GM19043 (cell line): Measurements from ENCODE around the gene GP9.

ENCODE experiments used
- ATAC-seq: cut with Tn5 transposase; IDR thresholded peaks from one replicate; pipeline ENCODE4 v1.9.1; 2021; ENCODE audit warnings: low read depth; ENCODE audit not compliant: unreplicated experiment

The GP9 gene

DNA sequence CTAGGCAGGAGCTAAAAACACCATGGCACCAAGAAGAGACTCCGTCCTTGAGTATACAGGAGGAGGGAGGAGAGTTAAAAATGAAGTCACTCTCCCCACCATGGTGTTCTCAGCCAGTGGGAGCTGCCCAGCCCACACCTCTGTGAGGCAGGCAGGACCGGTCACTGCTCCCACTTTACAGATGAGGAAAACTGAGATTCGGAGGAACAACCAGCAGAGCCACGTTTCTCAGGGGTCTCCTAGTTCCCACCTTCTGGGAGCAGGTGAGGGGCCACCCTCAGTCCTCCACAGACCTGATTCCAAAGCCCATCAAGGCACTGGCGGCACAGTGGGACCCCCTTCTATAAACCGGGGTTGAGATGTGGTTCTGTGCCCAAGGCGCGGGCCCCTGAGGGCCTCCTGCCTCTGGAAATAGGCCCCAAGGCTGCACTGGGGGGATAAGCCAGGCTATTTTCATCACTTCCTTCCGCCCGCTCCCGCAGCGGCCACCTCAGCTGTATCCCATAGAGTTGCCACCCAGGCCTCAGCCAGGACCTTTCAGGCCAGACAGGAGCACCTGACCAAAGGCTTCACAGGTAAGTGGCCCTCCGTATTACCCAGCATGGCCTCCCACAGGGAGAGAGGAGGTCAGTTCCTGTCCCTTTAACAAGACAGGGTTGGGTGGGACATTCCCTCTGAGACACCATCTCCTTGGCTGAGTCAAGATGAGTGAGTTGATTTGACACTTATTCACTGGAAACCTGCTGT is at the start of gene GP9:
Gene GP9 (plus strand): TSS at position 504 of the 747 bp plus-strand sequence. CDS start 961 bp downstream, outside the sequence.
- no peak for ATAC-seq

DNA sequence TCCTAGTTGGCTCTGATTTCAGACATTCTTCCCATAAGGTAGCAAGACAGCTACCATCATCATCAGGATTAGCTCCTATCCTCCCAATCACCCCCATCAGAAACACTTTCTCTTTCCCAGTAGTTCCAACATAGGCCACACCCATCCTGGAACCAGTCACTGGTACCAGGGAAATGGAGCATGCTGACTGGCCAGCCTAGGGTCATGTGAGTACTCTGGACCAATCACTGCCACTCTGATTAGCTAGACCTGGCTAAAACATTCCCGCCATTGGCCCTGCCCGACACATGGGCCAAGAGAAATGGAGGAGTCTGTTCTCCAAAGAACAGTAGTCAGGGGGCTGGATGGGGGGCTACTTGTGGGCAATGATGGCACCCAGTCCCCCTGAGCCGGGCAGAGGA is 47.1 kb upstream of the GP9 start:
- ATAC-seq, result no peak

DNA sequence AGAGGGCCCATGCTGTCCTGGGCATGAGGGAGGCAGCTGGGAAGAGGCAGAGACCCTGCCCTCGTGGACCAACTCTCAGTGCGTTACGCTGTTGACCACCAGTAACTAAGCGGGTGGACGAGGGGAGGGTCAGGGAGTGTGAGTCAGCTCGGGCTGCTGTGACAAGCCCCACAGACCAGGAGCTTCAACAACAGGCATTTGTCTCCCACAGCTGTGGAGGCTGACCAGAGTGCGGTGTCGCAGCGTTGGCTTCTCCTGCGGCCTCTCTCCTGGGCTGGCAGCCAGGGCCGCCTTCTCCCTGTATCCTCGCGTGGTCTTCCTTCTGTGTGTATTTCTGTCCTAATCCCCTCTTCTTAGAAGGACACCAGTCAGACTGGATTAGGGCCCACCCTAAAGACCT is 46.4 kb upstream of the GP9 start:
- no peak for ATAC-seq

DNA sequence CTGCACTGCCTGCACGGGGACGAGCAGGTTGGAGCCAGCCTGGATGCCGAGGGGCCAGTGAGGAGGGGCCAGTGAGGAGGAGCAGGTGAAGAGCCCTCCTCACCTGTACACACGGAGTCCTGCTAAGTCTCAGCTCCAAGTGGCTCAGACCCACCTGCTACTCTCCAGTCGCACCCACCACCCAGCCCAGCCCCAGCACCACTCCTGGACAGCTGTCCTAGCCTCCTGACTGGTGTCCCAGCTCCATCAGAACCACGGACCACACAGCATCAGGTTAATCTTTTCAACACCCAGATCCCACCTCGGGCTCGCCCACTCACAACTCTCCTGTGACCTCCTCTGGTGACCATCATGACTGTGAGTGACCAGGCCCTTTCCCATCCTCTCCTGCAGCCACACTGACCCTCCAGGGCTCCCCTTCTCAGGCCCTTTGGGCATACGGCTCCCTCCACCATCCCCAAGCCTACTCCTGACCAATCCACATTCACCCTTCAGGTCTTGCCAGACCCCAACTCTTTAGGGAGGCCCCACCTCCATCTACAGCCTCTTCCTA is 45.7 kb upstream of the GP9 start:
- no peak for ATAC-seq

DNA sequence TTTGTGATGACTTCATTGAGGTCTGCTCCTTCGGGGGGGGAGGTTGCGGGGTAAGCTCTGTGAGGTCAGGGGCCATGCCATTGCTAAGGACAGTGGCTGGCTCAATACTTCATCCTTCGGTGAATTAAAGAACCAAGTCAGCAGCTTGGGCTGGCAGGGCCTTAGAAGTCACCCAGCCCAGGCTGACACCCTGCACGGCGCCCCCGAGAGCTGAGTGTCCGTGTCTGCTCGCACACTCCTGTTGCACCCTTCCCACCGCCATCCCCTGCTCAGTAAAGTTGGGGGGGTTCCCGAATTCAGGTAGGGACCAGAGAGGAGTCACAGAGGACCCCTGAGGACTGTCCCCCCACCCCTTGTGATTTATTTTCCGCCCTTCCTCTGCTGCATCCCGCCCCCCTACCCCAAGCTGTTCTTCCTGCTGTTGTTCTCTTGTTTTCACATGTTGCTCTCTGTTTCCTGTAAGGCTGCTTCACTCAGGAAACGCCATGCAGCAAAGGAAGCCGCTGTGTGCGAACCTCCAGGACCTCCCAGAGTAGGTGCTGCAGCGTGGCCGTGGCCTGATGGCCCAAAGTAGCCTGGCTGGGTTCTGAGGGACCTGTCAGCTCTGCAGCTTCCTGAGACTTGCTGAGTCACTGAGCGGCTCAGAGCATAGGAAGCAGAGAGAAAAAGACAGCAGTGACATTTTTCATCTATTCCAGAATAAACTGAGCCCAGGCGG is 45.0 kb upstream of the GP9 start:
- ATAC-seq, result no peak

DNA sequence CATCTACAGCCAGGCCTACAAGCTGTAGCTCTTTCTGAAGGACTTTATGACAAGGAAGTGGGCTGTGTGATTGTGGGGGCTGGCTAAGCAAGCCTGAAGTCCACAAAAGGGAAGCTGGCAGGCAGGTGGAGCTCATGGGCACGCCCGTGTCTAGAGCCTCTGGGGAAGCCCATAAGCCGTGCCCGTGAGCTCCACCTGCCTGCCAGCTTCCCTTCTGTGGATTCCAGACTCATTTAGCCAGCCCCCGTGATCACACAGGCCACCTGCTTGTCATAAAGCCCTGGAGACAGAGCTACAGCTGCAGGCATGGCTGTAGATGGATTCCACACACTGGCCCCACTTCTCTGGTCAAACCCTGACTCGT is 44.2 kb upstream of the GP9 start:
- ATAC-seq, result no peak

DNA sequence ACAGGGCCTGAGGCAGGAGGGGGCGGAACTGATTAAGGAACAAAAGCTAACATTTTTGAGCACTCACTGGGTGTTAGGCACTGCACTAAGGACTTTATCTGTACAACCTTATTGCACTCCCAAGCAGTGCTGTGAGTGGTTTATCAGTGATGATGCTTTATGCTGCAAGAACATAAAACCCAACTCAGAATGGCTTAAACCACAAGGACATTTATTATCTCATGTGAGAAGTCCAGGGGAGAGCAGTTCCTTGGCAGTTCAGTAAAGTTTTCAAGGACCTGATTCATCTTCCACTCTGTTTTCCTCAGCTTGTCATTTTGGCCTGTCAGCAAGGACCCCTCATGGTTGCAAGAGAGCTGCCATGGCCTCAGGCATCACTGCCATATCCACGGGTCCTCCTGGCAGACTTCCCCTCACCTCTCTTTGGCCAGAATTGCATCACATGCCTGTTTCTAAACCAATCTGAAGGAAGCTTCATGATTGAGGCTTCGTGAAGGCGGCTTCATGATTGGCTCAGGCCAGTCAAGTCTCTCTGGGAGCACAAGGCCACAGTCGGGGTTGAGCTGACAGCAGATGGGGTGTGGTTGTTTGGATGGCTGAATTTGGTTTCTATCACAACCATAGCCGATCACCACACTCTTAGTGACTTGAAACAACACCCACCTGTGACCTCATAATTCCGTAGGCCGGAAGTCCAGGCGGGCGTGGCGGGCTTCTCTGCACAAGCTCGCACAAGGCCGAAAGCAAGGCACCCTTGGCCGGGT is 43.7 kb upstream of the GP9 start:
- no peak for ATAC-seq

DNA sequence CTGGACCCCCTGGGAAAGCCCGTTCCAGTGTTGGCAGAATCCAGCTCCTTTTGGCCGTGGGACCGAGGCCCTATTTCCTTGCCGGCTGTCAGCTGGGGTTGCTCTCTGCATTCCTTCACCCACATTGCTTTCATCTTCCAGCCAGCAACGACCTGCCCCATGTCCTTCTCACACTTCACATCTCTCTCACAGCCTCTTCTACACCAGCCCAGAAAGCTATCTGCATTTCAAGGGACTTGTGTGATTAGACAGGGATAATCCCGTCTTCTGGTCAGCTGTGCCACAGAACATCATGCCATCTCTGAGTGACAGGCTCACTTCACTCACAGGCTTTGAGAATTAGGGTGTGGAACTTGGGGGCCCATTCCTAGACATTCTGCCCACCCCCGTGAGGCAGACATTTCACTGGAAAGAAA is 43.1 kb upstream of the GP9 start:
- ATAC-seq, result no peak

DNA sequence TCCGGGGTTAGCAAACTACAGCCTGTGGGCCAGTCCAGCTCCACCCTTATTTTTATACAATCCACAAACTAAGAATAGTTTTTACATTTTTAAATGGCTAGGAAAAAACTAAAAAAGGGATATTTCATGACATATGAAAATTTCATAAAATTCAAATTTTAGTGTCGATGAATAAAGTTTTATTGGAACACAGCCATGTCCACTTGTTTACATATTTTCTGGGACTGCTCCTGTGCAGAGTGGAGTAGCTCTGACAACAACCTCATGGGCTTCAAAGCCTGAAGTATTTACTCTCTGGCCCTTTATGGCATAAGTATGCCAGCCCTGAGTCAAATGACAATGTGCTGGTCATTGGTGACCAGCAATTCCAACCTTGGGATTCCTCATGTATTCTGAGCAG is 42.3 kb upstream of the GP9 start:
- ATAC-seq, result no peak

DNA sequence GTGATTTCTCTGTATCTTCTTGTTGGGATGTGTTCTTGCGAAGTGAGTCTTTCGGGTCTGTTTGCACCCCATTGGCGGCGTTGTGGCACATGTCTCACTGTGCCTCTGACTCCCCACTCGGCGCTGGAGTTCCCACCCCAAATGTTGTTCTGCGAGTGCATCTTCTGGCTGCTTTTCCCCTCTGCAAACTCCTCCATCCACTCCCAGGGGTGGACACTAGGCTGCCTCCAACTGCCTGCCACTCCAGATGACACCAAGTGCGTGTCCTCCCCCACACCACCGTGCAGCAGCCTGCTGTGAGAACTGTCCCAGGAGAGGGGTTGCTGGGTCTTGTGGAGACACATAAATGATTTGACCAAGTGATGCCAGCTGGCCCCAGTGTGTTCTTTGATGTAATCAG is 41.8 kb upstream of the GP9 start:
- ATAC-seq, result no peak

DNA sequence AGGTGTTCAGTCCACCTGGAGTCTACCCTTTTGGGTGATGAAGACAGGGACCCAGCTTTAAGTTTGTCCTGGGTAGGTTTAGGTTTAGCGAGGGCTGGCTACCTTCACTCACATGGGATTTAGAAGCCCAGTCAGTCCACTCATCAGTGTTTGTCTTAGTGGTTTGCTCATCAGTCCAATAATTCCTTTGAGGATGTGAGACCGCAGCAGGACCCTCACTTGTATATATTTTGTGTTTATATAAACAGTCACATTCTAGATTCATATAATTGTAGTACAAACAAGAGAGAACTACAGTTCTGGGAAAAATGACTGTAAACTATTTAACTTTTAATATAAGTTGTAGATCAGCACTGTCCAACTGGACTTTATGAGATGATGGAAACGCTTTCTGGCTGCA is 41.3 kb upstream of the GP9 start:
- no peak for ATAC-seq

DNA sequence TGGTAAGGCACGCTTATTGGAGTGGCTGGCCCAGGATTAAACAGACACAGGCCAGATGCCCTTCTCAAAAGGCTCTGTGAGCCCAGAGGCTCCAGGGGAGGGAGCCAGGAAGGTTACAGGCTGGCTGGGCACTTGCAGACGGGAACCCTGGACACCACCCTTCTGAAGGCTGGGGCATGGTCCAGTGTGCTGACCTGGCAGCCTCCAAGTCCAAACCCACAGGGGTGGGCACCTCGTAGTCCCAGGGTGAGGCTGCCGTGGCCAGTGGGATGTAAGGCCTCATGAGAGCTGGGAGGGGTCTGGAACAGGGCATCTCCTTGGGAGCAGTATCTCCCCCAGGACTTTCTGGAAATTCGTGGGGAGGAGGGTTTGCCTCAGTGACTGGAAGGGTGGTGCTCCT is 39.9 kb upstream of the GP9 start:
- ATAC-seq, result no peak

DNA sequence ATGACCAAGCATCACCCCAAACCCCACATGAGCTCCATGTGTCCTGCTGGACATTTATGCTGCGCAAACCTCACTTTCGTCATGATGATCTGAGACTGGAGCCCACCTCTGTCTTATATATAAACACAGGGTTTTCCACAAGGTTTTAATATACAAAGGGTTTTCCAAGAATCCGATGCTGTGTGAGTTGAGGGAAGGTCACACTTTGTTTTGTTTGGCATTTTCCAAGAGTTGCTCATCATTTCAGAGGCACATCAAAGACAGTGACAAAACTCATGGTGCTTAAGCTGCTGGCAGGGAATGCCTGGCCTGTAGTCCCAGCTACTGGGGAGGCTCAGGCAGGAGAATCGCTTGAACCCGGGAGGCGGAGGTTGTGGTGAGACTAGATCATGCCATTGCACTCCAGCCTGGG is 39.4 kb upstream of the GP9 start:
- no peak for ATAC-seq

DNA sequence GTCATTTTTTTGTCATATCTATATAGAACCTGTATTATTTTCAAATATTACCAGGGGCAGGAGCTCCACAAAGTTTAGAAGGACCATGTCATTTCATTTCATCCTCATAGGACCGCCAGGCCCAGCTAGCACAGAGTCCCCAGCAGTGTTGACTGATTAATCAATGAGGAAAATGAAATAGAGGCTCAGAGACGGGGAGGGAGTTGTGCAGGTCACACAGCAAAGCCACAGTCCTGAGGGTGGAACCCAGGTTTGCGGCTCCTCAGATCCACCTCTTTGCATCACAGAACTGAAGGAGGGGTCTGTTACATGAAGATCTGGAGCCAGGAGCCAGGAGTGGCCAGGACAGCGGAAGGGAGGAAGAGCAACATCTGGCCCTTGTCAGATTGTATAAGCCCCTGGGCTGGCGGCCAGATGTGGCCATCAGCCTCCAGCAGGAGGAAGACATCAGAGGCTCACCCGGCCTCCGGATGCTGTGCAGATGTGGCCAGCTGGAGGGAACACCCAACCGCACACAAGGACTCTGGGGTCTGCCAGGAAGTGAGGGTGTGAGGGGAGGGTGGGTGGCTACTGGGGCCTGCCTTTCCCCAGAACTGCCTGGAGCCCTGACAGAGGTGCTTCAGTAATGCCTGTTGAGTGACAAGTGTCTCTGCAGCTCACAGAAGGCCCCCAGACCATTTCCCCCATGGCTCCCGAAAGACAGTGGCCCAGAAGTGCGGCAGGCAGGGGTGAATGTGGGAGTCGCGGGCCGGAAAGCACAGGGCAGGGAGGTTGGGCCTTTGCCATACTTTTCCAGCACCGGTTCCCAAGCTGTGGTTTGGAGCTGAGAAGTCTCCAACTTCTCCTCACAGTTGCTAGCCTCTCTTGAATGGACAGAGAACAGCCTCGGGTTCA is 38.2 kb upstream of the GP9 start:
- ATAC-seq, result no peak

DNA sequence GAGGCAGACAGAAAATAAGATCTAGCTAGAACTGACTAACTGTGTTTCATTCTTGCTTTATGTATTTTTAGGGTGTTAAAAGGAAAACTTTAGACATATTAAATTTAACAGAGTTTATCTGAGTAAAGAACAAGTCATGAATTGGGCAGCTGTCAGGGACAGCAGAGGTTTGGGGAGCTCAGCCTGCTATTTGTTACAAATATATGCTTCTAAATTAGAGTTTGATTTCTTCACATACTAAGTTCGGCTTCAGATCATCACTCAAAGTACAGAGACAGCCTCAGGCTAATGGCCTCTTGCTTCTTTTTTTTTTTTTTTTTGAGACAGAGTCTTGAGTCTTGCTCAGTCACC is 37.6 kb upstream of the GP9 start:
- no peak for ATAC-seq

DNA sequence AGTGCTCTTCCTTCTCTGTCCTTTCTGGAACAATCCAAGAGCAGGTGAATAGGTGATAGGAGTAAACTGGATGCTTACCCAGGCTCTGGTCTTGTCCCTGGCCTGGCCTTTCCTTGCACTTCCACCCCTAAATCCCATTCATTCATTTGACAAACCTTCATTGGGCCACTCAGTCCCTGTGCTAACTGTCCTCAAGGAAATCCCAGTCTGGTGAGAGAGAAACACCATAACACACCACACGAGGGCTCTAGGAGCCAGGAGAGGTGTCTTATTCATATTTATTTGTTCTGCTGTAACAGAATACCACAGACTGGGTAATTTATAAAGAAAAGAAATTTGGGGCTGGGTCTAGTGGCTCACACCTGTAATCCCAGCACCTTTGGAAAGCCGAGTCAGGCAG is 36.7 kb upstream of the GP9 start:
- ATAC-seq, result no peak

DNA sequence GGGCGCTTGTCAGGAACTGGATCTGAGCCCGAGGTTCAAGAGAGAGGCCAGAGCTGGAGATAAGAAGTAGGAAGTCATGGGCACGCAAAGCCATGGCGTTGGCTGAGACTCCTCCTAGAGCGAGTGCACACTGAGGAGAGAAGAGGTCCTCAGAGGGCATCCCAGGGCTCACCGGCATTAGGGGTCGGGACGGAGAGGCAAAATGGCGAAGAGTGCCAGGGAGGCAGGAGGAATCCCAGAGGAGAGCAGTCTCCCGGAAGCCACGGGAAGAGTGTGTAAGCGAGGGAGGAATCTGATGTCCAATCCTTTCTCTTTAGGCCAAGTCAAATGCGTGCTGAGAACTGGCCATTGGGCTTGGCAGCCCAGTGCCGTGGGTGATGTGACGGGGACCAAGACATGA is 35.5 kb upstream of the GP9 start:
- no peak for ATAC-seq

DNA sequence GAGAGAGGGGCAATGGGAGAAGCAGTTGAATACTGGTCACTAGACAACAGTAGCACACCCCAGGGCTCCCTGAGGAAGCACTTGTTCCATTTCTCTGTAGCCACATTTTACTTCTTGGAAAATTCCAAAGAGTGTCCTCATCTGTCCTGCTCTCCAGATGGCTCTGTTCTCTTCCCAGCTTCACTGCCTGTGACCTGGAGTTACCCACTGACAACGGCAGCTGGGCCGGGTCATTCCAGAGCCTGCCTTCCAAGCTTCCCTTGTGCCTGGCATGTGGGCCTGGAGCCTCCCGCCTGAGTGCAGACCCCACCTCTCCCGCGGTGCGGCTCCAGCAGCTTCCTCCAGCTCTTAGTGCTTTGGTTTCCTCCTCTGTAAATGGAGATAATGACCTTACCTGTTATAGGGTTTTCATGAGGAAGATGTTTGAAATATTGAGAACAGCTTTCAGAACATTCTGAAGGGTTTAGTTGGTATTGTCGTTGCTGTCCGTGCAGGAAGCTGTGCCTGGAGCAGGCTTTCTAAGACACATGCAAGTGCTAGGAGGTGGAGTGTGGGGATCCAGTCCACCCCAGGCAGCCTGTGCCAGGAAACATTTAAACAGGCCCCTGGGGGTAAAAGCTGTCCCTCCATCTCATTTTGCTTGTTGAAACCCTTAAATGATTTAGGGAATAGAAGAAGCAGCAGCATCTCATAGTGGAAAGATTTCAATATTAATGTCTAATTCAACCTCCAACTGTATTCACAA is 34.7 kb upstream of the GP9 start:
- ATAC-seq, result no peak

DNA sequence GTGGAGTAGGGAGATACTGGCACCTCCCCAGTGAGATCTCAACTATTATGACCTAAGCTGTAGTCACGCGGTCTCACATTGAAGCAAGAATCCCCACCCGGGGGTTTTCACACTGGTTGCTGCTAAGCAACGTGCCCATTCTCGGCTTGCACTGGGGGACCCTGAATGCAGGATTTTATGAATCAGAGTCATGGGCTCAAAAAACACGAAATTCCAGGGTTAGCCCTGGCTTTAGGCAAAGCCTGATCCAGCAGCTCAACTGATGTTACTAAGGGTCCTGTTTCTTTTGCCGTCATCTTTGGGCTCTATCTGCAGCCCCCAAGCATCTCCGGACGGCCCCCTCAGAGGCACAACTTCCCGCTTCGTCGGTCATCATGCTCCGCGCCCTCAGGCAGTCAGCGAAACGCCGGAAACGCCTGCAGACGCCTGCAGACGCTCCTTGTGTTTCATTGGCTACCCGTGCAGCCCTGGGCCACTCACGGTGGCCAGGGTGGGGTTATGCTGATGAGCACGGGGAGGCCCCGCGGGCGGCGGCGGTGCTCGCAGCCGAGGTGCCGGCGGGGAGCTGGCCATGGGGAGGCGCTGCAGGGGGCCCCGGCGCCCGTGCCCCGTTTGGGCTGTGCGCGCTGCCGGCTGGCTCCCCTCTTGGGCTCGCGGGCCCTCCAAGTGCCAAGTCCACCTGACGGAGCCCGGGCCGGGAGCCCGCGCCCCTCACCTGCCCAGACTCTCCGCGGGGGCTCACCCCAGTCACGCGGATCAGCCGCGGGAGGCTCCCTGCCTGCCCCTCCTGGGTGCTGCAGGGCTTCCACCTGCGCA is 33.6 kb upstream of the GP9 start:
- peak; percentile 99 for ATAC-seq
